Activated CD4-positive, alpha-beta T cell treated with anti-CD3 and anti-CD28 coated beads, Interleukin-2, amount 50 U/mL, for 1 hour (primary cell): ENCODE results near the gene KRTAP4-4.
"Not testable (repeated sequence)": the region's sequence is repeated elsewhere in the genome, so short reads cannot be mapped to it uniquely, and the experiment has no call there.

Source experiments
- DNase-seq: peaks from one replicate; pipeline ENCODE4 v3.0.0-alpha.2; 2020

KRTAP4-4 gene

GRCh38 chr17:41160648-41161047 is at the start of gene KRTAP4-4:
Gene KRTAP4-4, minus strand, starts transcription at chr17:41160748. Its CDS starts 57 bp downstream, at chr17:41160691.
- DNase-seq = no peak

- no peak for DNase-seq
These were observed 39.0 kb upstream of the KRTAP4-4 start for GRCh38 chr17:41199421-41200078.

- no peak for DNase-seq
These were observed 35.5 kb upstream of the KRTAP4-4 start for GRCh38 chr17:41196068-41196467.

- no peak for DNase-seq
These were observed 29.8 kb upstream of the KRTAP4-4 start for GRCh38 chr17:41190328-41190727.

GRCh38 chr17:41189837-41190318 is 29.3 kb upstream of the KRTAP4-4 start, which contains the start of gene KRTAP9-1:
Gene KRTAP9-1, plus strand, starts transcription at chr17:41189887. Its CDS starts 0 bp downstream, at chr17:41189887.
- not testable (repeated sequence) for DNase-seq

- DNase-seq = no peak
These were observed 26.3 kb upstream of the KRTAP4-4 start for GRCh38 chr17:41186872-41187271.

GRCh38 chr17:41185001-41185400 is 24.5 kb upstream of the KRTAP4-4 start:
- DNase-seq = no peak

GRCh38 chr17:41184480-41184961 is 24.0 kb upstream of the KRTAP4-4 start, which contains the start of gene KRTAP4-1:
Gene KRTAP4-1, minus strand, starts transcription at chr17:41184911. Its CDS starts 57 bp downstream, at chr17:41184854.
- no peak for DNase-seq

- no peak for DNase-seq
These were observed 18.5 kb upstream of the KRTAP4-4 start for GRCh38 chr17:41178843-41179616.

GRCh38 chr17:41178341-41178740 is 17.8 kb upstream of the KRTAP4-4 start:
- DNase-seq = no peak

GRCh38 chr17:41177727-41178271 is 17.3 kb upstream of the KRTAP4-4 start, which contains the start of gene KRTAP4-2:
Gene KRTAP4-2, minus strand, starts transcription at chr17:41178221. Its CDS starts 57 bp downstream, at chr17:41178164.
- no peak for DNase-seq

- no peak for DNase-seq
These were observed 16.3 kb upstream of the KRTAP4-4 start for GRCh38 chr17:41176744-41177387.

- DNase-seq = no peak
These were observed 11.3 kb upstream of the KRTAP4-4 start for GRCh38 chr17:41171886-41172285.

- DNase-seq = no peak
These were observed 7.6 kb upstream of the KRTAP4-4 start, which contains the start of gene KRTAP4-3 for GRCh38 chr17:41168121-41168520. Gene KRTAP4-3, minus strand, starts transcription at chr17:41168221. Its CDS starts 49 bp downstream, at chr17:41168172.

GRCh38 chr17:41167561-41167960 is 7.0 kb upstream of the KRTAP4-4 start:
- no peak for DNase-seq

GRCh38 chr17:41163828-41164227 is 3.3 kb upstream of the KRTAP4-4 start:
- no peak for DNase-seq

GRCh38 chr17:41160190-41160589 is 358 bp downstream of the KRTAP4-4 start:
- not testable (repeated sequence) for DNase-seq

- no peak for DNase-seq
These were observed 6.7 kb downstream of the KRTAP4-4 start for GRCh38 chr17:41153856-41154255.

- no peak for DNase-seq
These were observed 9.0 kb downstream of the KRTAP4-4 start for GRCh38 chr17:41151525-41151924.

GRCh38 chr17:41150026-41150425 is 10.5 kb downstream of the KRTAP4-4 start:
- DNase-seq = no peak

- DNase-seq = no peak
These were observed 10.9 kb downstream of the KRTAP4-4 start, which contains the start of gene KRTAP4-5 for GRCh38 chr17:41149652-41149985. Gene KRTAP4-5, minus strand, starts transcription at chr17:41149825. Its CDS starts 58 bp downstream, at chr17:41149767.

GRCh38 chr17:41148971-41149651 is 11.4 kb downstream of the KRTAP4-4 start:
- not testable (repeated sequence) for DNase-seq
